KMS-11 (cell line): ENCODE results near the gene IRF8.

Source experiments
- H2AFZ ChIP-seq: fragments of 200-600 bp; sonication (generic); 2 replicates; pipeline ENCODE4 v1.6.1; 2016; ENCODE audit warnings: antibody characterized with exemption, mixed run types, low read depth
- H3K27ac ChIP-seq: fragments of 200-600 bp; sonication (generic); 2 replicates; pipeline ENCODE4 v1.6.1; 2016; ENCODE audit warnings: mild to moderate bottlenecking, mixed run types
- H3K27me3 ChIP-seq: fragments of 200-600 bp; sonication (generic); 2 replicates; pipeline ENCODE4 v1.6.1; 2017; ENCODE audit warnings: mild to moderate bottlenecking, low read depth, mixed run types, moderate library complexity; ENCODE audit not compliant: insufficient read depth
- H3K36me3 ChIP-seq: fragments of 200-600 bp; sonication (generic); 2 replicates; pipeline ENCODE4 v1.6.1; 2017; ENCODE audit warnings: mild to moderate bottlenecking, mixed run types; ENCODE audit not compliant: insufficient read depth
- H3K4me1 ChIP-seq: fragments of 200-600 bp; sonication (generic); 2 replicates; pipeline ENCODE4 v1.6.1; 2016; ENCODE audit warnings: mild to moderate bottlenecking, low read depth, mixed run types; ENCODE audit not compliant: poor library complexity, severe bottlenecking
- H3K4me2 ChIP-seq: fragments of 200-600 bp; sonication (generic); 2 replicates; pipeline ENCODE4 v1.7.0; 2016; ENCODE audit warnings: mild to moderate bottlenecking, mixed run types
- H3K4me3 ChIP-seq: fragments of 200-600 bp; sonication (generic); IDR thresholded peaks from 2 replicates; pipeline ENCODE4 v1.6.1; 2017; ENCODE audit warnings: low read depth, low read length, mixed read lengths; ENCODE audit not compliant: insufficient read depth
- H3K79me2 ChIP-seq: fragments of 200-600 bp; sonication (generic); 2 replicates; pipeline ENCODE4 v1.6.1; 2016; ENCODE audit warnings: low read depth, mixed run types; ENCODE audit not compliant: insufficient read depth
- H3K9ac ChIP-seq: fragments of 200-600 bp; sonication (generic); 2 replicates; pipeline ENCODE4 v1.6.1; 2016; ENCODE audit warnings: mild to moderate bottlenecking, mixed run types
- H4K20me1 ChIP-seq: fragments of 200-600 bp; sonication (generic); 2 replicates; pipeline ENCODE4 v1.6.1; 2016; ENCODE audit warnings: mild to moderate bottlenecking, mixed run types; ENCODE audit not compliant: insufficient read depth
- TF ChIP-seq, protein P1 (sequence below): fragments of 200-600 bp; sonication (generic); conservative IDR thresholded peaks from 2 replicates; pipeline ENCODE4 v1.6.1; 2017; ENCODE audit warnings: low read depth, mild to moderate bottlenecking, antibody characterized with exemption, low read length, moderate library complexity, mixed read lengths

IRF8 gene

DNA sequence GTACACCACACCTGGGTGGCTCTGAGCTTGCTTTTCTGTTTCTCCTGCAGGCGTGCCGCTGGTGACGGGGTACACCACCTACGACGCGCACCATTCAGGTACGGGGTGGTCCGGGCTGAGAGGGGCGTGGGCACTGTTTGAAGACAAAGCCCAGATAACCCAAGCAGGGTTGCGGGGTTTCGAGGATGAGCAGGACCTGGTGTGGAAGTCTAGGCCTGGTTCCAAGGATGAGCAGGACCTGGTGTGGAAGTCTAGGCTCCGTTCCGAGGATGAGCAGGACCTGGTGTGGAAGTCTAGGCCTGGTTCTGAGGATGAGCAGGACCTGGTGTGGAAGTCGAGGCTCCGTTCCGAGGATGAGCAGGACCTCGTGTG is 15.4 kb downstream of the IRF8 start:
- Histone ChIP-seq H3K79me2 (no peaks in the 10 kb centered on the region), H3K4me2 (no peak overlapping the region), H4K20me1 (no peaks in the 10 kb centered on the region), H3K27ac (no peak overlapping the region), H3K4me1 (no peaks in the 10 kb centered on the region), H3K9ac (no peak overlapping the region), H2AFZ (no peak overlapping the region), H3K4me3 (no peak overlapping the region), H3K36me3 (no peaks in the 10 kb centered on the region), H3K27me3 (no peaks in the 10 kb centered on the region)
- TF ChIP-seq, protein P1, sequence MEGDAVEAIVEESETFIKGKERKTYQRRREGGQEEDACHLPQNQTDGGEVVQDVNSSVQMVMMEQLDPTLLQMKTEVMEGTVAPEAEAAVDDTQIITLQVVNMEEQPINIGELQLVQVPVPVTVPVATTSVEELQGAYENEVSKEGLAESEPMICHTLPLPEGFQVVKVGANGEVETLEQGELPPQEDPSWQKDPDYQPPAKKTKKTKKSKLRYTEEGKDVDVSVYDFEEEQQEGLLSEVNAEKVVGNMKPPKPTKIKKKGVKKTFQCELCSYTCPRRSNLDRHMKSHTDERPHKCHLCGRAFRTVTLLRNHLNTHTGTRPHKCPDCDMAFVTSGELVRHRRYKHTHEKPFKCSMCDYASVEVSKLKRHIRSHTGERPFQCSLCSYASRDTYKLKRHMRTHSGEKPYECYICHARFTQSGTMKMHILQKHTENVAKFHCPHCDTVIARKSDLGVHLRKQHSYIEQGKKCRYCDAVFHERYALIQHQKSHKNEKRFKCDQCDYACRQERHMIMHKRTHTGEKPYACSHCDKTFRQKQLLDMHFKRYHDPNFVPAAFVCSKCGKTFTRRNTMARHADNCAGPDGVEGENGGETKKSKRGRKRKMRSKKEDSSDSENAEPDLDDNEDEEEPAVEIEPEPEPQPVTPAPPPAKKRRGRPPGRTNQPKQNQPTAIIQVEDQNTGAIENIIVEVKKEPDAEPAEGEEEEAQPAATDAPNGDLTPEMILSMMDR, result no peak

DNA sequence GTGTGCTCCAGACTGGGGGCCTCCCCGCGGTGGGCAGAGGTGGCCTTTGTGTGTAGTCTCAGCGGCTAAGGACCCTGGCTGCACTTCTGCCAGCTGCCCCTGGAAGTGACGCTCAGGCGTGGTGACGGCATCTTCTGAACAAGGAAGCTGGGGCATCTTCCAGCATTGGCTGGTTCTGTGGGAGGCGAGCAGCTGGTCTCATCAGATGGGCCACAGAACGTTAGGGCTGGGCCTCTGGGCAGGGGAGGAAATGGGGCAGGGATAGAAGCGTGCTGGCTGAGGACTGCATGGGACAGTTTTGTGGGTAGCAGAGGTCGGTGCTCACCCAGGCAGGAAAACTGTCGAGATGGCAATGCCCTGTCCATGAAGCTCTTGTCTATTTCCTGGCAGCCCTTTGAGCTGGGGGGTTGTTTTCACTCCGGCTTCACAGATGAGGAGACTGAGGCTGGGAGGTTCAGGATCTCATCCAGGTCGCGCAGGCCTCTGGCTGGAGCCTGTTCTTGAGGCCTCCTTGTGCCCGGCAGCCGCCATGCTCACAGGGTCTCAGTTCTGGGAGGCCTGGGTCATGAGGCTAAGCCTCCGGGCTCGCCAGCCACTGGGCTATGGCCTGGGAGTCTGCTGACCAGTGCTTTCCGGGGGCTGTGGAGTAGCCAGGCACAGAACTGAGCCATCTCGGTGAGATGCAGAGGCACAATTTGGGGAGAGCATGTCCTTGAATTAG is 16.3 kb downstream of the IRF8 start:
- Histone ChIP-seq H3K4me2 (no peak overlapping the region), H3K36me3 (no peaks in the 10 kb centered on the region), H4K20me1 (no peaks in the 10 kb centered on the region), H3K27ac (no peak overlapping the region), H3K9ac (no peak overlapping the region), H2AFZ (no peak overlapping the region), H3K4me1 (no peaks in the 10 kb centered on the region), H3K79me2 (no peaks in the 10 kb centered on the region), H3K4me3 (no peak overlapping the region), H3K27me3 (no peaks in the 10 kb centered on the region)
- TF ChIP-seq, protein P1, result no peak

DNA sequence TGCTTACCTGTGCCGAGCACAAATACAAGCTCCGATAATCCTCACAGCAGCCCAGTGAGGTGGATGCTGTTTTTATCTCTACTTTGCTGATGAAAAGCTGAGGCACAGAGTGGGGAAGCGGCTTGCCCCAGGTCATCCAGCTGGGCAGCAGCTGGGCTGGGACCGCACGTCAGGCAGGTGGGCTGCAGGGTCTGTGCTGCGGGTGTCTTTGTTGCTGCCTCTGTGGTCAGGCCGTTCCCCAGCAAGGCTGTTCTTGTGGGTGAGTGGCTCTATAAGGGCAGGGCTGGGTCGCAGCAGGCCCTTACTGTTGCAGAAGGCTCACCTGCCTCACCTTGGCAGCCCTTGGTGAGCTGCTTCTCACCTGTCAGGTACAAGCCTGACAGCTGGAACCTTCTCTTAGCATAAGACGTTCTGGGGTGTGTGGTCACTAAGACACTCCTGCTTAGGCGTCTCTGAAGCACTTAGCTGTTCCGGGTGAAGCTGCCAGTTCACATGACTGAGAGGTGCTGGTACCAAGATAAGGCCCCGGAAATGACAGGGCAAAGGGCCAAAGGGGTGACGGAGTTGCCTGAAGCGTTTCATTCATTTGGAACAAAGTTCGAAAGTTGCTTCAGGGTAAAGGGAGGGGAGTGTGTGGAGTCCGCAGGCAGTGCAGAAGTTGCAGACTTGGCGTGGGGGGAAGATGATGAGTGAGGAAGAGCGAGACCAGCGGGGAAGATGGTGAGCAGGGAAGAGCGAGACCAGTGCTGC is 17.4 kb downstream of the IRF8 start:
- Histone ChIP-seq H3K4me3 (no peak overlapping the region), H3K4me2 (no peak overlapping the region), H3K79me2 (no peaks in the 10 kb centered on the region)

DNA sequence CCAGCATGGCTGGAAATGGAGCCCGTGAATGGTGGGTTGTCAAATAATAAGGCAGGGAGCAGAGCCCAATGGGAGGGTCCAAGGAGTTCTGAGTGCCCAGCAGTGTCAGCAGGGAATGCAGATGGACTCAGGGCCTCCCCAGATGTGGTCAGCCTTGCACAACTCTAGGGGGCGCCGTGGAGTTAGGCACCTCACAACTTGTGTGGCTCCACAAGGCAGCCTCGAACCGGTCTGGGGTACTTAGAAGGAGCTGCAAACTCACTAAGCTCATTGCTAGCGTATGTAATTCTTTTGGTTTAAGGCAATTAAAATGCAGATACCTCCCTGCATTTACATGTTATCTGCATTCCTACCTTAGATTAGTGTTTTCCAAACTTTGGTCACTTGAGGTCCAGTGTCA is 18.1 kb downstream of the IRF8 start:
- H3K36me3 ChIP-seq, result no peaks in the 10 kb centered on the region
- no peaks in the 10 kb centered on the region for H3K4me1 ChIP-seq

More for the DNA sequence above, 17.4 kb downstream of the IRF8 start:
- Histone ChIP-seq H2AFZ (no peak overlapping the region), H3K4me1 (no peaks in the 10 kb centered on the region), H4K20me1 (no peaks in the 10 kb centered on the region), H3K9ac (no peak overlapping the region), H3K27me3 (no peaks in the 10 kb centered on the region), H3K27ac (no peak overlapping the region), H3K36me3 (no peaks in the 10 kb centered on the region)
- TF ChIP-seq, protein P1, result no peak

More for the DNA sequence above, 18.1 kb downstream of the IRF8 start:
- TF ChIP-seq, protein P1, result no peak
- Histone ChIP-seq H3K27ac (no peak overlapping the region), H3K4me2 (no peak overlapping the region), H3K4me3 (no peak overlapping the region), H2AFZ (no peak overlapping the region), H3K9ac (no peak overlapping the region), H3K27me3 (no peaks in the 10 kb centered on the region), H4K20me1 (no peaks in the 10 kb centered on the region), H3K79me2 (no peaks in the 10 kb centered on the region)
